Activated naive CD8-positive, alpha-beta T cell (primary cell): Measurements from ENCODE around the gene B4GALNT1.

Experiments
- H3K27ac Mint-ChIP-seq: one replicate; pipeline ENCODE4 v1.8.0; 2021; ENCODE audit warnings: mixed read lengths
- H3K27me3 Mint-ChIP-seq: one replicate; pipeline ENCODE4 v1.8.0; 2021; ENCODE audit warnings: mixed read lengths
- H3K36me3 Mint-ChIP-seq: one replicate; pipeline ENCODE4 v1.8.0; 2021; ENCODE audit warnings: mixed read lengths
- H3K4me1 Mint-ChIP-seq: one replicate; pipeline ENCODE4 v1.8.0; 2021; ENCODE audit warnings: low read depth, mixed read lengths
- H3K4me3 Mint-ChIP-seq: one replicate; pipeline ENCODE4 v1.8.0; 2021; ENCODE audit warnings: mild to moderate bottlenecking, mixed read lengths
- H3K9me3 Mint-ChIP-seq: one replicate; pipeline ENCODE4 v1.8.0; 2021; ENCODE audit warnings: low read depth, mixed read lengths

The B4GALNT1 gene

DNA sequence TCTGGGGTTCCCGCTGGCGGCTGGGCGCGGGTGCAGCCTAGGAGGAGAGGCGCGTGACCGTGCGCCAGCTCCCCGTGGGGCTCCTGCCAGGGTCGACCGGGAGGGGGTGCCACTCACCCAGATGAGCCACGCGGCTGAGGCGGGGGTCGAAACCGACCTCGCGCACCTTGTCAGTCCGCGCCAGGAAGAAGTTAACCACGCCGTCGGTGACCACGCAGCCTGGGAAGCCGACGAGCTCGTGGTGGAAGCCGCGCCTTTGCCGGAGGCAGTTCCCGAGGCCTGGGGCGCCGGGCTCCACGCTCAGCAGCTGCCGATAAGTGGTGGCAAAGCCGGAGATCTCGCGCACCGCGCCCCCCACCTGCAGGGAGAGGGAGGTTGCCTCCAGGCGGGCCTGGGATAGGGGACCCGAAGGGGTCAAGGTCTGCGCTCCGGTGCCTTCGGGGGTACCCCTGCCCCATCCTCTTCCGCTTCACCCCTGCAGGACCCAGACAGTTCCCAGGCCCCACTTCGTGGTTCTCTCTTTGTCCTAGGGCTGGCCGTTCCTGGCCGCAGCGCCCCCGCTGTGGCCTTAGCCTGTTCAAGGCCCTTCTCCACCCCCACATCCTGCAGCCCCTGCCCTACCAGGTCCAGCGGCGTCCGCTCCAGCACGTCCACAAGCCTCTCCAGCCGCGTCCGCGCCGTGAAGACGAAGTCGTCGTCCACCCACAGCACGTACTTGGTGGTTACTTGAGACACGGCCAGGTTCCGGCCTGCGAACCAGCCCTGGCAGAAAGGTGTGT lies 5.3 kb downstream of the B4GALNT1 start:
- no peaks in the 10 kb centered on the region for H3K36me3 Mint-ChIP-seq
- peaks cover 57% of the 10 kb centered on the region for H3K27me3 Mint-ChIP-seq
- H3K9me3 Mint-ChIP-seq = no peaks in the 10 kb centered on the region
- H3K4me1 Mint-ChIP-seq = peaks cover 14% of the 10 kb centered on the region
- no peak overlapping the region for H3K27ac Mint-ChIP-seq
- peak overlapping the region; percentile 46 for H3K4me3 Mint-ChIP-seq

DNA sequence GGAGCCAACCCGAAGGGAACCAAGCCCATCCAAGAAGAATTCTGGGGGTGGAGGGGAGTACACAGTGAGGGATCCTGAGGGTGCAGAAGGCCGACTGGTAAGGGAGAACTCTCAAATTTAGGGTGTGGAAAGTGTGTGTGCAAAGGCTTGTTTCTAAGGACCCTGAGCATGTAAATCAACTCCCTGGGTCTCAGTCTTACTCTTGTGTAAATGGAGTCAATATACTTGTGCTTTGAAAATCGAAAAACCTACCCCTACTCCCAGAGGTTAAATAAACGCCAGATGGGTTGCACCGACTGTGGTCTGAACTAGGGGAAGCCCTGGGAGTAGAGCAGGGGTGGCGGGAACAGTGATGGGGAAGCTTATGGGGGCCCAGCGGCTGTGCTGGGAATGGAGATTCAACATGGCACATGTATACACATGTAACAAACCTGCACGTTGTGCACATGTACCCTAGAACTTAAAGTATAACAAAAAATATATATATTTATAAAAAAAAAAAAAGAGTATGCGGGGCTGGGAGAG lies 6.0 kb downstream of the B4GALNT1 start:
- Mint-ChIP-seq H3K36me3 (peaks cover 1% of the 10 kb centered on the region), H3K27me3 (peaks cover 62% of the 10 kb centered on the region), H3K4me3 (peak overlapping the region; percentile 46), H3K9me3 (no peaks in the 10 kb centered on the region), H3K27ac (no peak overlapping the region), H3K4me1 (peaks cover 17% of the 10 kb centered on the region)

DNA sequence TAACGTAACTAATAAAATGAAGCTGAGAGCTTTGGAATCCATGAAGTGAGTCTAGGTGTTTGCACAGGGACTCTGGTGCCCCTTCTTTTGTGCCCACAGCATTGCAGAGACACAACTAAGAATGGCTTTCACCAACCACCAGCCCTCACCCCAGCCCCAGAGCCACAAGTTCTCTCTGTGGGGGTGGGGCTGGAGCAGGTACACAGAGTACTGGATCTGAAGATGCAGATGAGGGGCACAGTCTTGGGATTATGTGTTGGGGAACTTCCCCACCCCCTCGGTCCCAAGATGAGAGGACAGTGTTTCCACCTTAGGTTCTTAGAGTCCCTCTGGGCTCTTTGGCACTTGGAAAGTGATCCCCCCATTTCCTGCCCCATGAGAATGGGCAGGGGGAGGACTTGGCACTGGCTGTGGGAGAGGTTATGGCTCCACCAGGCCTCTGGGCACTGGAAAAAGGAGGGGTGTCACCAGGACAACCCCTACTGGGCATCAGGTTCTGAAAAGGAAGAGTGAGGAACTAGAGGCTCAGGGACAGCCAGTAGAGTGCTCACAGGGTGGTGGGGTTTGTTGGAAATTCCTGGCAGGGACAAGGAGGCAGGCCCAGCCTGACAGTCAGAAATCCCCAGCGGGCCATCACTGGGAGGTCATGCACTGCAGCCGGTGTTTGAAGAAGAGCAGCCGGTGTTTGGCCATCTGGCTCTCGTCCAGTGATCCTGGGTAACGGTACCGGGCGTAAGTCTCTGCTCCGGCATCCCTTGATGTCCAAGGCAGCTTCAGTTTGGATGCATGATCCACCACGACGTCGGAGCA lies 6.7 kb downstream of the B4GALNT1 start:
- Mint-ChIP-seq H3K9me3 (no peaks in the 10 kb centered on the region), H3K4me3 (peak overlapping the region; percentile 46), H3K36me3 (peaks cover 3% of the 10 kb centered on the region), H3K27ac (no peak overlapping the region), H3K4me1 (peaks cover 22% of the 10 kb centered on the region), H3K27me3 (peaks cover 64% of the 10 kb centered on the region)

DNA sequence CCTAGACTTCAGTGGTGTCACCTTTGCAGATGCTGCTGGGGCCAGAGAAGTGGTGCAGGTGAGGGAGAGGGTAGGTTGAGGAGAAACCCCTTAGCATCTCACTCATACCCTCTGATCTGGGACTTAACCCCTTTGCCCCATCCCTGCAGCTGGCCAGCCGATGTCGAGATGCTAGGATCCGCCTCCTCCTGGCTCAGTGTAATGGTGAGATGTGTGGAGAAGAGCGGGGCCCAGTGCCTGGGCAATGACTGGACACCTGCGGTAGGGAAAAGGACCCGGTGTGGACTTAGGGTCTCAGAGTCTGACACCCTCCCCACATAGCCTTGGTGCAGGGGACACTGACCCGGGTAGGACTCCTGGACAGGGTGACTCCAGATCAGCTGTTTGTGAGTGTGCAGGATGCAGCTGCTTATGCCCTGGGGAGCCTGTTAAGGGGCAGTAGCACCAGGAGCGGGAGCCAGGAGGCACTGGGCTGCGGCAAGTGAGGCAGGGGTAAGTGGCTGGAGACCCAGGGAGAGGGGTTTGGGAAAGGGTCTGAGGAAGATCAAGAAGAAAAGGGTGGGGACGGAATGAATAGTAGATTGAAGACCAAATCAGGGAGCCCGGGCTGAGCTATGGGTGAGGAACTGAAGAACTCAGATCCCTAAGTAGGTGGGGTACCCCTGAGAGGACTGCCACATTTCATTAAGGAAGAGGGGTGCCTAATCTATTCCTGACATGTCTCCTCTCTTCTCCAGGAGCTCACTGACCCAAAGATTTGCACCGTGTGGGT lies 7.6 kb downstream of the B4GALNT1 start:
- H3K27me3 Mint-ChIP-seq = peaks cover 67% of the 10 kb centered on the region
- peaks cover 3% of the 10 kb centered on the region for H3K36me3 Mint-ChIP-seq
- no peak overlapping the region for H3K27ac Mint-ChIP-seq
- peaks cover 31% of the 10 kb centered on the region for H3K4me1 Mint-ChIP-seq
- no peaks in the 10 kb centered on the region for H3K9me3 Mint-ChIP-seq
- H3K4me3 Mint-ChIP-seq = no peak overlapping the region

DNA sequence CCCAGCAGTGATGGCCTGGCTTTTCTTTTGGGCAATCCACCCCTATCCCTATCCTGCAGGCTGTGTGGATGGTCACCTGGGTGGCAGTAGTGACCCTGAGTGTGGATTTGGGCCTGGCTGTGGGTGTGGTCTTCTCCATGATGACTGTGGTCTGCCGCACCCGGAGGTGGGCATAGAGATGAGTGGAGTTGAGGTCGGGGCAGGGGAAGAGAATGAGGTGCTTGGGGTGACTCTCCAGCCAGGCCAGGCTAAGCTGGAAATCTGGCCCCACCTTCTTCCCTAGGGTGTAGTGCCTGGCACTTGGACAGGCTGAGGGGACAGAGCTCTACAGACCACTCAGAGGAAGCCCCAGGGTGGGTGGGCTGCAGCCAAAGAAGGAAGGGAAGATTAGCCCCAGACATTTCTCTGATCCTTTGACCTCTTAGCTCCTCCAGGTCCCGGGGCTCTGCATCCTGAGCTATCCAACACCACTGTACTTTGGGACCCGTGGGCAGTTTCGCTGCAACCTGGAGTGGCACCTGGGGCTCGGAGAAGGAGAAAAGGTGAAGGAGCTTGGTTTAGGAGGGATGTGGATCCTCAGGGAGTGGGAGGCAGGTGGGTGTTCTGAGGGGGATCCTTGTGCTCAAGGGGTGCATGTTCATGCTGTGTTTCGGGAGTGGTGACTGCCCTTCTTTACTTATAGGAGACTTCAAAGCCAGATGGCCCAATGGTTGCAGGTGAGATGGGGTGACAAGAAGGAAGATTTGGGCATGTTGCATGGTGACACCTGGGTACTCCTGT lies 8.4 kb downstream of the B4GALNT1 start:
- Mint-ChIP-seq H3K27me3 (peaks cover 70% of the 10 kb centered on the region), H3K4me3 (no peak overlapping the region), H3K9me3 (no peaks in the 10 kb centered on the region), H3K27ac (no peak overlapping the region), H3K36me3 (peaks cover 3% of the 10 kb centered on the region), H3K4me1 (peaks cover 34% of the 10 kb centered on the region)

DNA sequence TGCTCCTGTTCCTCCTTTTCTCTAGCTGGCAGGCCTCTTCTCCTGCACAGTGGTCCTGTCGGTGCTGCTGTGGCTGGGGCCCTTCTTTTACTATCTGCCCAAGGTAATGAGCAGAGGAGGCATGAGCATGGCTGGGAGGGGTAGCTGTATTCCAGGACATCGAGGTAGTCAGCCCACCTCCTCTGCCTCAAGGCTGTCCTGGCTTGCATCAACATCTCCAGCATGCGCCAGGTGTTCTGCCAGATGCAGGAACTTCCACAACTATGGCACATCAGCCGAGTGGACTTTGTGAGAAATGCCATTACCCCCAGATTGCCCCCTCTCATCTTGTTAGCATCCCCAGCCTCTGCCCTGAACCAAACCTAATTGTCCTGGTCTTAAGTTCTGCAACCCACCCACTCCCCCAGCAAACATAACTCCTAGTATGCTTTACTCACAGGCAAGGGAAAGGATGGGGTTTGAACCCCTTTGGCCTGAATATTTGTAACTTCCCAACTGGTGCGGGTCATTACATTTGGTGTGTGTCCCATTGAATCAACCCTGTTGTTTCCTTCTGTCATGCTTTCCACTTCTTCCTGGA lies 9.1 kb downstream of the B4GALNT1 start:
- no peak overlapping the region for H3K4me3 Mint-ChIP-seq
- no peak overlapping the region for H3K27ac Mint-ChIP-seq
- peaks cover 72% of the 10 kb centered on the region for H3K27me3 Mint-ChIP-seq
- H3K9me3 Mint-ChIP-seq = no peaks in the 10 kb centered on the region
- H3K36me3 Mint-ChIP-seq = peaks cover 3% of the 10 kb centered on the region
- peaks cover 36% of the 10 kb centered on the region for H3K4me1 Mint-ChIP-seq

DNA sequence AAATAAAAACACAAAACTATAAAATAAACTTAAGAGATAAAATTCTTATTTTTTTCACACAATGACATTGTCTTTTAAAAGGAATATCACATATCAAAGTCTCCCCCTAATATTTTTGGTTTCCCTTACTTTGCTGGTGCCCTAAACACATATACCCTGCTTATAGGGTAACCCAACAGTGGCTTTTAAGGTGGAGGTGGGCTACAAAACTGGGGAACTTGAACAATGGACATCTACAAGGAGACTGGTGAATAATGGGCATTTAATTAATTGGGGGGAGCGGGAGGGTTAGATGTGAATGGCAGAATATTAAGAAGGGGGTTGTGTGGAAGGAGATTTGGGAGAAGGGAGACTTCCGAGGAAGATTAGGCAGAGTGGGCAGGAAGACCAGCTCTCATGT lies 9.6 kb downstream of the B4GALNT1 start:
- Mint-ChIP-seq H3K4me1 (peaks cover 35% of the 10 kb centered on the region), H3K9me3 (no peaks in the 10 kb centered on the region), H3K36me3 (peaks cover 3% of the 10 kb centered on the region), H3K27me3 (peaks cover 71% of the 10 kb centered on the region), H3K4me3 (no peak overlapping the region), H3K27ac (no peak overlapping the region)

DNA sequence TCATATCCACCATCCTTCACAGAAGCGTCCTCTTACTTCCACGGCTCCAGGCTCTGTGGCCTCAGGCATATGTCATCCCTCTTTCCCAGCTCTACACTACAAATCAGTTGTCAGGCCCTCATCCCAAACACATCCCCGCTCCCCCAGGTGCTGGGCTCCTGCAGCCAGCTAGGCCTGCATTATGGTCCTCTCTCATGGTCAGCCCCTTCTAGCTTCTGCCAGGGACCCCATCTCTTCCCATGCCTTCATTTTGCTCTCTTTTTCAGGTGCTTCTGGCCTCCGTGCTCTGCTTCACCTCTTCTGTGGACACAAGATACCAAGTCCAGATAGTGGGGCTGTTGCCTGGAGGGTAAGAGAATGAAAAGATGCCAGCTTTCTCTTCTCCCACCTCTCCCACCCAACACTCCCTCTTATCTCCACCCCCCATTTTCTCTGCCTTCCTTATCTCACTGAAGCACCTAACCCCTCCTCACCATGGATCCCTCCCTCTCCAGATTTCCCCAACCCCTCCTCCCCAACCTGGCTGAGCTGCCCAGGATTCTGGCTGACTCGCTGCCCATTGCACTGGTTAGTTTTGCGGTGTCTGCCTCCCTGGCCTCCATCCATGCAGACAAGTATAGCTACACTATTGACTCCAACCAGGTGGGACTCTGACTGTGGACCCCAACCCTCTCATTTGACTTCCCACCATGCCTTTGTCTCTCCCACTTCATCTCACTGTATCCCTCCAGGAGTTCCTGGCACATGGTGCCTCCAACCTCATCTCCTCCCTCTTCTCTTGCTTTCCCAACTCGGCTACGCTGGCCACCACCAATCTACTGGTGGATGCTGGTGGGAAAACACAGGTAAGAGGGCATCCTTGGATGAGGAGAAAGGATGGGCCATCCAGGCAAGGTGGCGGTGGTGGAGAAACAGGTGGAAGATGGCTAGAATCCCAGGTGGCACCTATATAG lies 10.4 kb downstream of the B4GALNT1 start:
- H3K27me3 Mint-ChIP-seq = peaks cover 71% of the 10 kb centered on the region
- peak overlapping the region; percentile 86 for H3K4me3 Mint-ChIP-seq
- H3K4me1 Mint-ChIP-seq = peaks cover 29% of the 10 kb centered on the region
- no peak overlapping the region for H3K27ac Mint-ChIP-seq
- no peaks in the 10 kb centered on the region for H3K9me3 Mint-ChIP-seq
- peaks cover 3% of the 10 kb centered on the region for H3K36me3 Mint-ChIP-seq

DNA sequence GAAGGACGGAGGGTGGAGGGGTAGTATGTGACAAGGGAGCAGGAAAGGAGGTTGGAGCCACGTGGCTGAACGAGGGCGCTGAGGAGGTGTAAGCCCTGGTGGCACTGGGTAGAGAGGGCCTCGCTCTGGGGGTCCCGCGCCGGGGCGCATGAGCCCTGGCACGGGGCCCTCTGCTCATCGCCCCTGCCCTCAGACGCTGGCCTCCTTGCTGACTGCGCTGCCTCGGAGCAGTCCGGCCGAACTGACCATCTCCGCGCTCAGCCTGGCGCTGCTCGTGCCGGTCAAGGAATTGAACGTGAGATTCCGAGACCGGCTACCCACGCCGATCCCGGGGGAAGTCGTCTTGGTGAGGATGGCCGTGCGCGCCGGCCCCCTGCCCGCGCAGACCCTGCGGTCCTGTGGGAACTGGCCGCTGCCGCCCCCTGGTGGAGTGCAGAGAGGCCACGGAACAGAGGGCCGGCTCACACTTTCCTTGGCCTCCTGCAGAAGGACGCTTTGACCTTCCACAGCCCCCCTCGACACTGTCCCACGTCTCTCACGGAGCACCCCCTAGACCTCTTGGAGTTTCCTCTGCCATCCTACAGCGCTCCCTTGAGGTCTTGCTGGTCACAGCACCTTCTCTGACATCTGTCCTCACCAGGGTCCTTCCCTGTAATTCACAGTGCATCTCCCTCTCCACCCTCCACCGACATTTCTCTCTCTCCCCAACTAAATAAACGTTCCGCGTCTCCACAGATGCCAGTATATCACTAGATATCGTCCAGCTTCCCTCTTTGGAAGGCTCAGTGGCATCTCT lies 11.3 kb downstream of the B4GALNT1 start:
- no peak overlapping the region for H3K27ac Mint-ChIP-seq
- peaks cover 26% of the 10 kb centered on the region for H3K4me1 Mint-ChIP-seq
- peaks cover 3% of the 10 kb centered on the region for H3K36me3 Mint-ChIP-seq
- no peaks in the 10 kb centered on the region for H3K9me3 Mint-ChIP-seq
- H3K27me3 Mint-ChIP-seq = peaks cover 71% of the 10 kb centered on the region
- H3K4me3 Mint-ChIP-seq = peak overlapping the region; percentile 86

DNA sequence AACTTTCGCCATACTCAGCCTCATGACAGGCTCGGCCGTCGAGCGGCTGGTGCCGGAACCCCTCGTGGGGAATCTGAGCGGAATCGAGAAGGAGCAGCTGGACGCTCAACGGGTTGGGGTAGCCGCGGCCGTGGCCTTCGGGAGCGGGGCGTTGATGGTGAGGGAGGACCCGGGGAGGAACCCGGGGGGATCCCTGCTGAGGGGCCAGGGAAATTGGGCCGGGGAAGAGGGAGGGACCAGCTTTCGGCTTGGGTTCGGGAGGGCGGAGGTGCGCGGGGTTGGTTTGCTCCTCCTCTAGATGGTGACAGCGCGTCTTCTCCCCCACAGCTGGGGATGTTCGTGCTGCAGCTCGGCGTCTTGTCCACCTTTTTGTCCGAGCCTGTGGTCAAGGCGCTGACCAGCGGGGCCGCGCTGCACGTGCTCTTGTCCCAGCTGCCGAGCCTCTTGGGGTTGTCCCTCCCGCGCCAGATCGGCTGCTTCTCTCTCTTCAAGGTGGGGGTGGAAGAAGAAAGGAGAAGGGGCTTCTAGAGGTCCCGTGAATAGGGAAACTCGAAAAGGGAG lies 12.0 kb downstream of the B4GALNT1 start:
- no peaks in the 10 kb centered on the region for H3K9me3 Mint-ChIP-seq
- peaks cover 3% of the 10 kb centered on the region for H3K36me3 Mint-ChIP-seq
- peaks cover 23% of the 10 kb centered on the region for H3K4me1 Mint-ChIP-seq
- H3K4me3 Mint-ChIP-seq = peak overlapping the region; percentile 86
- no peak overlapping the region for H3K27ac Mint-ChIP-seq
- peaks cover 65% of the 10 kb centered on the region for H3K27me3 Mint-ChIP-seq

DNA sequence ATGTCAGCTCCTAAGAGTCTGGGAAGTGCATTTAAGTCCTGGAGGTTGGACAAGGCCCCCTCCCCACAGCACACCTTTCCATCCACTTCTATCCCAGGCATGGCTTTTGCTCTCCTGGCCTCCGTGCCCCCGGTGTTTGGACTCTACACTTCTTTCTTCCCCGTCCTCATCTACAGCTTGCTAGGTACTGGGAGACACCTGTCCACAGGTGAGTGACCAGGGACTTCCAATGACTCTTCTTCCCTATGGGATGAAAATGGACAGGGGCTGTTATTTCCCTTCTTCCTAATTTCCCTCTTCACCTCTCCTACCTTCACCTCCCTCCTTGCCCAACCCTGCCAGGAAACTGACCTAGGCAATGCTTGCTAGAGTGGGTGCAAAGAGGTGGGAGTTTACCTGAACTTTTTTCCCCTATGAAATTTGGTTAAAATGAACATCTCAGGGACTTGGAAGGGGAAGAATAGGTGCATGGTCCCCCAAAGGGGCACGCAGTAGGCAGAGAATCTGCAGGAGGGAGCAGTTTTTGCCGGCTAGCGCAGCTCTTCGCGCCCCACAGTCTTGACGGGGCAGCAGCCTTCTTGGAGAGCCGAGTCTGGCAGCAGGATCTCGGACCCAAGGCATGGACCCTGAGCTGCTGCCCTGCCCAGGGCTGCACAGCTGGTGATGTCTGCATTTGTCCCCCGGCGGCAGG lies 12.6 kb downstream of the B4GALNT1 start:
- Mint-ChIP-seq H3K4me3 (peak overlapping the region; percentile 86), H3K9me3 (no peaks in the 10 kb centered on the region), H3K27me3 (peaks cover 62% of the 10 kb centered on the region), H3K36me3 (peaks cover 3% of the 10 kb centered on the region), H3K4me1 (peaks cover 23% of the 10 kb centered on the region), H3K27ac (no peak overlapping the region)
